CD4-positive, CD25-positive, alpha-beta regulatory T cell (primary cell): ENCODE data around the gene ABHD12. TPM values are rescaled to one million over a fixed set of nuclear protein-coding genes. Genes with fewer than 3 reads are reported as not detected.
"Not testable (repeated sequence)": the region's sequence is repeated elsewhere in the genome, so short reads cannot be mapped to it uniquely, and the experiment has no call there.

Experiments
- ATAC-seq, 2 donors: fragments of 150-1000 bp; cut with Tn5 transposase; one replicate each; pipeline ENCODE4 v1.10.0; 2021; ENCODE audit warnings: low read depth in 2 of 2, moderate number of reproducible peaks in 2 of 2, moderate library complexity in 1 of 2
- DNase-seq, 3 donors: peaks; one replicate each; pipeline versions ENCODE4 v3.0.0 to v3.0.0-alpha.2; 2012 to 2022; ENCODE audit warnings: mixed read lengths in 1 of 3
- H3K27ac ChIP-seq: one replicate; pipeline ENCODE4 v1.7.0; 2013; ENCODE audit warnings: mild to moderate bottlenecking, low read length; ENCODE audit not compliant: insufficient read depth, poor library complexity, severe bottlenecking
- H3K27me3 ChIP-seq: one replicate; pipeline ENCODE4 v1.7.0; 2013; ENCODE audit warnings: low read length; ENCODE audit not compliant: control insufficient read depth, insufficient read depth
- H3K36me3 ChIP-seq: one replicate; pipeline ENCODE4 v1.7.0; 2013; ENCODE audit warnings: mild to moderate bottlenecking, low read length, moderate library complexity; ENCODE audit not compliant: control insufficient read depth, insufficient read depth
- H3K4me1 ChIP-seq: 2 replicates; pipeline ENCODE4 v1.7.0; 2013; ENCODE audit warnings: mild to moderate bottlenecking, low read length; ENCODE audit not compliant: insufficient read depth, control insufficient read depth, poor library complexity, severe bottlenecking
- H3K4me3 ChIP-seq: one replicate; pipeline ENCODE4 v1.7.0; 2013; ENCODE audit warnings: low read depth, mild to moderate bottlenecking, low read length, moderate library complexity
- H3K9me3 ChIP-seq, 2 experiments: 1 replicate in 1 of 2; 2 replicates in 1 of 2; pipeline ENCODE4 v1.7.0; 2013; ENCODE audit warnings: low read length in 2 of 2, mild to moderate bottlenecking in 1 of 2, moderate library complexity in 1 of 2; ENCODE audit not compliant: control insufficient read depth in 2 of 2
- H3K27ac Mint-ChIP-seq, 3 donors: one replicate each; pipeline ENCODE4 v1.8.0; 2020 to 2022; ENCODE audit warnings: mild to moderate bottlenecking in 3 of 3, mixed read lengths in 3 of 3, moderate library complexity in 2 of 3
- H3K27me3 Mint-ChIP-seq: one replicate; pipeline ENCODE4 v1.8.0; 2022; ENCODE audit warnings: mild to moderate bottlenecking, mixed read lengths
- H3K36me3 Mint-ChIP-seq: one replicate; pipeline ENCODE4 v1.8.0; 2020; ENCODE audit warnings: mixed read lengths
- H3K4me1 Mint-ChIP-seq, 4 donors: one replicate each; pipeline ENCODE4 v1.8.0; 2020 to 2022; ENCODE audit warnings: mixed read lengths in 4 of 4, mild to moderate bottlenecking in 1 of 4
- H3K4me3 Mint-ChIP-seq, 4 donors: one replicate each; pipeline ENCODE4 v1.8.0; 2020 to 2022; ENCODE audit warnings: mild to moderate bottlenecking in 4 of 4, mixed read lengths in 4 of 4, moderate library complexity in 3 of 4
- H3K9me3 Mint-ChIP-seq, 7 donors: one replicate each; pipeline ENCODE4 v1.8.0; 2020 to 2022; ENCODE audit warnings: mixed read lengths in 7 of 7, mild to moderate bottlenecking in 3 of 7, moderate library complexity in 2 of 7
- polyA plus RNA-seq, 4 donors: library from polyadenylated mRNA; unstranded; fragments of 300-500 nt; fragmentation: Illumina TruSeq; gene quantifications; one replicate each; pipeline ENCODE4 v1.2.3, GENCODE V29; 2021
- total RNA-seq: library from RNA; stranded (reverse); gene quantifications from one replicate; pipeline ENCODE4 v1.2.3, GENCODE V29; 2022

Gene ABHD12
- total and polyA plus RNA-seq, 5 donors from 2014 or later, result 26.8 to 44.1 (median 27.9) TPM

- Mint-ChIP-seq H3K9me3 (peaks cover 0 to 3% (median 0%) of the 10 kb centered on the region in 7 donors), H3K27ac (peak overlapping the region in 1 of 3 donors; percentile 79), H3K27me3 (no peaks in the 10 kb centered on the region), H3K36me3 (no peaks in the 10 kb centered on the region), H3K4me1 (peaks cover 7 to 30% (median 23%) of the 10 kb centered on the region in 4 donors), H3K4me3 (peak overlapping the region in 2 of 4 donors; percentile 27 to 35)
- Histone ChIP-seq H3K4me3 (no peak overlapping the region), H3K4me1 (peaks cover 16% of the 10 kb centered on the region), H3K9me3 (peaks cover under 1 to 2% of the 10 kb centered on the region in 2 experiments), H3K36me3 (no peaks in the 10 kb centered on the region), H3K27ac (no peak overlapping the region), H3K27me3 (no peaks in the 10 kb centered on the region)
- DNase-seq (no peak), ATAC-seq (no peak)
Measured at GRCh38 chr20:25408890-25409289, 18.3 kb upstream of the ABHD12 start.

GRCh38 chr20:25408170-25408547 is 17.5 kb upstream of the ABHD12 start:
- peaks cover 7 to 10% of the 10 kb centered on the region in 2 experiments for H3K9me3 ChIP-seq
- DNase-seq, result no peak
- Mint-ChIP-seq H3K36me3 (peaks cover 4% of the 10 kb centered on the region), H3K9me3 (peaks cover 0 to 10% (median 0%) of the 10 kb centered on the region in 7 donors), H3K27ac (peak overlapping the region; percentile 12 to 92 (median 88)), H3K27me3 (no peaks in the 10 kb centered on the region), H3K4me3 (peak overlapping the region; percentile 92 to 96 (median 93)), H3K4me1 (peaks cover 7 to 30% (median 21%) of the 10 kb centered on the region in 4 donors)
- peak overlapping the region; percentile 93 for H3K4me3 ChIP-seq
- no peak for ATAC-seq
- no peaks in the 10 kb centered on the region for H3K36me3 ChIP-seq
- peak overlapping the region; percentile 15 for H3K27ac ChIP-seq
- peaks cover 16% of the 10 kb centered on the region for H3K4me1 ChIP-seq
- H3K27me3 ChIP-seq, result no peaks in the 10 kb centered on the region

GRCh38 chr20:25407311-25408169 is 16.9 kb upstream of the ABHD12 start, which contains the start of gene GINS1:
Gene GINS1 (plus strand): TSS chr20:25407673. CDS start chr20:25407821, 148 bp downstream.
- Mint-ChIP-seq H3K4me1 (peaks cover 7 to 30% (median 21%) of the 10 kb centered on the region in 4 donors), H3K36me3 (peaks cover 4% of the 10 kb centered on the region), H3K4me3 (peak within 1 kb of the TSS; percentile 92 to 96 (median 93)), H3K27ac (peak within 1 kb of the TSS; percentile 74 to 92 (median 88)), H3K27me3 (no peaks in the 10 kb centered on the region), H3K9me3 (peaks cover 0 to 16% (median 0%) of the 10 kb centered on the region in 7 donors)
- Histone ChIP-seq H3K27ac (peak within 1 kb of the TSS; percentile 15), H3K27me3 (no peaks in the 10 kb centered on the region), H3K36me3 (no peaks in the 10 kb centered on the region), H3K4me3 (peak within 1 kb of the TSS; percentile 93), H3K4me1 (peaks cover 16% of the 10 kb centered on the region), H3K9me3 (peaks cover 9 to 16% of the 10 kb centered on the region in 2 experiments)
- DNase-seq (peak; percentile 64 to 88 (median 69)), ATAC-seq (peak; percentile 84 to 86)

GRCh38 chr20:25402583-25402982 is 11.9 kb upstream of the ABHD12 start:
- no peak overlapping the region for H3K27ac Mint-ChIP-seq
- Histone ChIP-seq H3K4me1 (peaks cover 4% of the 10 kb centered on the region), H3K4me3 (no peak overlapping the region), H3K36me3 (no peaks in the 10 kb centered on the region), H3K9me3 (peaks cover 9 to 25% of the 10 kb centered on the region in 2 experiments), H3K27ac (no peak overlapping the region), H3K27me3 (peaks cover 8% of the 10 kb centered on the region)
- H3K36me3 Mint-ChIP-seq, result peaks cover 4% of the 10 kb centered on the region
- no peak for DNase-seq
- no peak overlapping the region for H3K4me3 Mint-ChIP-seq
- H3K27me3 Mint-ChIP-seq, result no peaks in the 10 kb centered on the region
- peaks cover 0 to 13% (median 7%) of the 10 kb centered on the region in 4 donors for H3K4me1 Mint-ChIP-seq
- no peak for ATAC-seq
- peaks cover 0 to 23% (median 6%) of the 10 kb centered on the region in 7 donors for H3K9me3 Mint-ChIP-seq

GRCh38 chr20:25400291-25400732 is 9.7 kb upstream of the ABHD12 start:
- not testable (repeated sequence) for H3K27ac Mint-ChIP-seq, DNase-seq, H3K27me3 ChIP-seq, ATAC-seq, H3K4me1 Mint-ChIP-seq, H3K4me3 ChIP-seq, H3K36me3 Mint-ChIP-seq, H3K4me1 ChIP-seq, H3K36me3 ChIP-seq, H3K4me3 Mint-ChIP-seq, H3K27ac ChIP-seq
- H3K27me3 Mint-ChIP-seq, result peaks cover 14% of the 10 kb centered on the region
- peaks cover 0 to 23% (median 6%) of the 10 kb centered on the region in 7 donors for H3K9me3 Mint-ChIP-seq
- peaks cover 9 to 25% of the 10 kb centered on the region in 2 experiments for H3K9me3 ChIP-seq

GRCh38 chr20:25399037-25399430 is 8.4 kb upstream of the ABHD12 start:
- H3K4me3 Mint-ChIP-seq, result no peak overlapping the region
- Histone ChIP-seq H3K27me3 (peaks cover 10% of the 10 kb centered on the region), H3K4me3 (no peak overlapping the region), H3K4me1 (no peaks in the 10 kb centered on the region), H3K9me3 (peaks cover 9 to 24% of the 10 kb centered on the region in 2 experiments), H3K36me3 (no peaks in the 10 kb centered on the region), H3K27ac (no peak overlapping the region)
- H3K9me3 Mint-ChIP-seq, result peaks cover 0 to 20% (median 6%) of the 10 kb centered on the region in 7 donors
- peak in 1 of 2 donors; percentile 45 for ATAC-seq
- H3K27ac Mint-ChIP-seq, result peak overlapping the region in 1 of 3 donors; percentile 28
- H3K4me1 Mint-ChIP-seq, result no peaks in the 10 kb centered on the region
- H3K27me3 Mint-ChIP-seq, result peaks cover 14% of the 10 kb centered on the region
- peak in 2 of 3 donors; percentile 49 to 63 for DNase-seq
- peaks cover 4% of the 10 kb centered on the region for H3K36me3 Mint-ChIP-seq

- H3K27me3 ChIP-seq, result peaks cover 10% of the 10 kb centered on the region
- no peaks in the 10 kb centered on the region for H3K36me3 ChIP-seq
- peaks cover 0 to 1% (median 0%) of the 10 kb centered on the region in 4 donors for H3K4me1 Mint-ChIP-seq
- H3K27ac Mint-ChIP-seq, result no peak overlapping the region
- no peaks in the 10 kb centered on the region for H3K4me1 ChIP-seq
- DNase-seq, result no peak
- no peak for ATAC-seq
- H3K4me3 Mint-ChIP-seq, result no peak overlapping the region
- H3K27ac ChIP-seq, result no peak overlapping the region
- no peak overlapping the region for H3K4me3 ChIP-seq
- H3K36me3 Mint-ChIP-seq, result peaks cover 3% of the 10 kb centered on the region
- peaks cover 0 to 17% (median 4%) of the 10 kb centered on the region in 7 donors for H3K9me3 Mint-ChIP-seq
- peaks cover 5 to 19% of the 10 kb centered on the region in 2 experiments for H3K9me3 ChIP-seq
- H3K27me3 Mint-ChIP-seq, result peaks cover 14% of the 10 kb centered on the region
Measured at GRCh38 chr20:25398376-25399036, 7.9 kb upstream of the ABHD12 start.
